Measurements from ENCODE around the gene PGRMC2.
"Not testable (repeated sequence)": the region's sequence is repeated elsewhere in the genome, so short reads cannot be mapped to it uniquely, and the experiment has no call there.

GRCh38 chr4:128265550-128265949 is 22.1 kb downstream of the PGRMC2 start:
- TF ChIP-seq CTCF, POLR2A (IDR thresholded peaks at IDR 0.05): not testable (repeated sequence)
